SH-SY5Y (cell line): Measurements from ENCODE around the gene KIAA1549.

Source experiments
- GATA2 ChIP-seq: IDR thresholded peaks from 2 replicates; pipeline ENCODE4 v1.6.1; 2011; ENCODE audit warnings: mild to moderate bottlenecking, low read depth, low read length
- GATA3 ChIP-seq: IDR thresholded peaks from 2 replicates; pipeline ENCODE4 v1.6.1; 2011; ENCODE audit warnings: low read depth, mild to moderate bottlenecking, low read length, moderate library complexity

The KIAA1549 gene

GRCh38 chr7:138890499-138891445 is 90.4 kb downstream of the KIAA1549 start:
- TF ChIP-seq GATA3 (no peak), GATA2 (peak; percentile 59; the same call in 1 of the 2 replicates)

DNA sequence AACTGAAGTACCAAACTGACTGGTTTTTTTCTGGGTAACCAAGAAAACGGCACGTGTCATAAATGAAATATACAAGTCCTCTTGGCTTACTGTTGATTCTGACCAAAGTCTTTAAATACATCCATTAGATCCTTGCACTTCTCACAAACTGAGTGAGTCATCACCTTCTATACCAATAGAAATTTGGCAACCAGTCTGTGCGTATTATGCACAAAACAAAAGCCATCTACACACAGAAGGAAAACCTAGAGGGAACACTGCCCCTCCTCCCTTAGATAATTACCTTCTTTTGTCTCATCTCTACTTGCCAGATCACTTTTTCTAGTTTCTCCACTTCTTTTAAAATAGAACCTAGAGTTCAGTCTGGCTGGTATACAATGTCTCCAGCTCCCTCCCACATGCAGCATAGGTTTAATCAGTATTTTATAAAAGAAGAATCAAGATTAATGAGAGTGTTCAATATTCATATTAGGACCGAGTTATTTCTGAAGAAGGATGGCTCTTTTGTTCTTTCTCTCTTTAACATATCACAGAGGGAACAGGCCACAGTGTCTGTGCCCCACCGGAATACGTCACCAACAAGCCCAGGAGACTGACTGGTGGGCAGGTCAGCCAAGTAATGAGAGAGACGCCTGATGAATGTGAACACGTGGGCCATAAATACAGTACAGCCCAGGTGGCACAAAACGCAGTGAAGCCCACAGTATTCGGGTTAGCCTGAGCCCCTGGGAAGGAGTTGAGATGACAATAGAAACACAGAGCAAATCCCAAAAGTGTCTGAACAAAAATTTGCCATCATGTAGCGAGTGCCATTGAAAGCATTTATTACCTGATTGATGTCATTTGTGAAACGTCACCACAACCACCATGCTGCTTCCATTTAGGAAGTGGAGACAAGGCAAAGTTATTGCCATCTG is 91.3 kb downstream of the KIAA1549 start:
- TF ChIP-seq GATA3 (no peak), GATA2 (no peak)

DNA sequence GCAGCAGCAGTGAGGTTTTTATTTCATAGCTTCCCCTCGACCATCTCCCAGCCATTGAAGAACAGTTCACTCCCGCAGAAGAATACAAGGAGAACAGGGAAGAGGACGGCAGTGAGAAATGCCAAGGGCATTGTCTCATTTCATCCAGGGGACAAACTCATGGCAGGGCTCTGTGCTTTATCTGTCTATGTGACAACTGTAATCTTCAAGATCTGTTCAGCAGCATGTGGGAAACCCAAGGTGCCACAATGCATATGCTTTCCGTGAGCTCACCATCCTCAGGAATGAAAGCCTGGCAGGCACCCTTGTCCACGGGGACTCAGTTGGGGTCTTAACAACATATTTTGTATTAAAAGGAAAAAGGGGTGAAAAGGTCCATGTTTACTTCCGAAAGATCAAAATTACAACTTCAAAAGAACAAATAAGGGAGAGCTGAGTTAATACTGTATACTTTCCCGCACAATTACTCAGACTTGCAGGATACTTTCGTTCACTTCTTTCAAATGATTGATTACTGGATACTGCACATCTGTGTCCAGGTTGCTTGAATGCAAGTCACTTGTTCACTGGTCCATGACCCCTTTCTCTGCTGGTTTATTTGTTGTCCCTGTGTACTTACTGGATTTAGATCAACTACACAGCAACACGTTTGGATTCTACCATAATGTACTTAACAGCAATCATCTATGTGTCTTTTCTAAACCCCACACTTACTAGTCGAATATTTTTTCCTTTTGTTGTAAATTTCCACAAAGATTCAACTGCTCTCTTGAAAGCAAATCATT is 93.1 kb downstream of the KIAA1549 start:
- peak; percentile 96 for TF ChIP-seq GATA2
- TF ChIP-seq GATA3 = peak; percentile 81

DNA sequence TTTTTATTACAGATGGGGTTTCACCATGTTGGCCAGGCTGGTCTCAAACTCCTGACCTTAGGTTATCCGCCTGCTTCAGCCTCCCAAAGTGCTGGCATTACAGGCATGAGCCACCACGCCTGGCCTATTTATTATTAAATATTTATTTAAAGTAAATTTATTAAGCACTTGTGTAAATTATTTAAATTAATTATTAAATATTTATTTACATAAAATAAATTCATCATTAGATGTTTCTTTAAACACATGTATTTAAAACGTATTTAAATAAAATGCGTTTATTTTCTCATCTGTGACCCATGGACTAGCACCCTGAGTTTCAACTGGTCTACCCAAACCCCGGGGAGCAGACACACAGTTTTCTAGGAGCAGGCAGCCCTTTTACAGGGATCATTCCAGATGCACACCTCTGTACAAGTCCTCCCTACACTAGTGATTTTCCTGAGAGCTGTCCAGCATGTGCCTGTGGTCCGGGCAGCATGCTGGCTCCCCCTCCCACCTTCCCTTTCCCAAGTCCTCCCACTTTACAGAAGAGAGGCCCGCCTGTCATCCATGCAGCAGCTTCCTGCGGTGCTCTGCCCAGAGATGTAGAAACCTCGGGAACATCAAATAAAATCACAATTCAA is 94.0 kb downstream of the KIAA1549 start:
- TF ChIP-seq GATA2 (no peak), GATA3 (no peak)

- no peak for TF ChIP-seq GATA2
- no peak for TF ChIP-seq GATA3
Observed at GRCh38 chr7:138886501-138886917, 94.7 kb downstream of the KIAA1549 start.

DNA sequence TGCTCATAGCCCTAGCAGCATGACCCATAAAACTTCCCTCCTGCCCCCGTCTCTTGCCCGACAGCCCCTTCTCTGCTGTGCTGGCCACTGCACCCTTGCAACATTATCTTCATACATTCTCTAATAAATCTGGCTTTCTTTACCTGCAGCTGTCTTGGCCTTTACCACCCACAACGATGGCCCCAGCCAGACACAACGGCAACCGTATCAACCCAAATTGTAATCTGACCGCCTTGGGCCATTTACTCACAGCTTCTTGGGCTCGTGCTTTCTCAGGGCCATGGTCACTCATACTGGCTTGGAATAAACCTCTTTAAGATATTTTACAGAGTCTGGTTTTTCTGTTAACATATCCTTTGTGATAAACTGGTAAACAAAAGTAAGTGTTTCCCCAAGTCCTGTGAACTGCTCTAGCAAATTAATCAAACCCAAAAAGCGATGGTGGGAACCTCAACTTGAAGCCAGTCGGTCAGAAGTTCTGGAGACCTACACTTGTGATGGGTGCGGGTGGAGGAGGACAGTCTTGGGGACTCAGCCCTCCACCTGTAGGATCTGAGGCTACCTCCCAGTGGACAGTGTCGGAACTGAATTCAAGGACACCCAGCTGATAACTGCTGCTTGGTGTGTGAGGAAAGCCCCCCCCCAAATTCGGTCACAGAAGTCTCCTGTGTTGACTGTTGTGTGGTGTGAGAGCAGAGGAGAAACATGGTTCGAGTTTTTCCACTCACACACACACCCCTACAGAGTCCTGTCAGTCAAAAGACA is 95.6 kb downstream of the KIAA1549 start:
- TF ChIP-seq GATA3 (no peak), GATA2 (no peak)

- TF ChIP-seq GATA2 (no peak), GATA3 (no peak)
Observed at GRCh38 chr7:138882249-138882648, 98.9 kb downstream of the KIAA1549 start.

GRCh38 chr7:138881579-138882188 is 99.5 kb downstream of the KIAA1549 start:
- no peak for TF ChIP-seq GATA3
- TF ChIP-seq GATA2 = no peak

DNA sequence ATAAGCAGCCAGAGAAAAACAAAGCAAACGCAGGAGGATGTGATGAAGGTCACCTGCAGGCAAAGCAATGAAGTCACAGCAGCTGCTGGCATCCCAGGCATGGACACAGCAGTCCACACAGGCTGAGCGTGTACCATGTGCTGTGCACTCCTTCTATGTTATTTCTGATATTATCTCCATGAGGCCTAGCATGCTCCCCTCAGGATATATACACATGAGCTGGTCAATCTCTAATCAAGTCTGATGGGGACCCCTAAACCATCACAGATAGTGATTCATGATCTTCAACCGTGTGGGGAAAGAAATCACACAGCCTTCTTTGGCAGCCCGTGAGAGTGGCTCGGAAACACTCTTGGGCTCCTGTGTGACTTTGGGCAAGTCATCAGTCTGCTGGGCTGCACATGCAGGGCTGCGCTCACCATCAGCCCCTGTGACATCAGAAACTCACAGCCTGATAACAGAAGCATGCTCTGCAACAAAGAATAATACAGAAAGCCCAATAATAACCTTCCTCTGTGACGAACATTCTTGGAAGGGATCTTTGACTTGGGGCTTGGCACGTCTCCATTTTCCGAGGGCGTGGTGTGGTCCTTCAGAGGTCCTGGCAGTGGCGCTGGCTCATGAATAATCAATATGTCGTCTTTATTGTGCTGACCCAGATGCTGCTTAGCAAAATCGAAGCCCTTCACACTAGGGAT is 100.2 kb downstream of the KIAA1549 start:
- TF ChIP-seq GATA2 = peak; percentile 85
- TF ChIP-seq GATA3 = peak; percentile 64; the same call in 1 of the 2 replicates

DNA sequence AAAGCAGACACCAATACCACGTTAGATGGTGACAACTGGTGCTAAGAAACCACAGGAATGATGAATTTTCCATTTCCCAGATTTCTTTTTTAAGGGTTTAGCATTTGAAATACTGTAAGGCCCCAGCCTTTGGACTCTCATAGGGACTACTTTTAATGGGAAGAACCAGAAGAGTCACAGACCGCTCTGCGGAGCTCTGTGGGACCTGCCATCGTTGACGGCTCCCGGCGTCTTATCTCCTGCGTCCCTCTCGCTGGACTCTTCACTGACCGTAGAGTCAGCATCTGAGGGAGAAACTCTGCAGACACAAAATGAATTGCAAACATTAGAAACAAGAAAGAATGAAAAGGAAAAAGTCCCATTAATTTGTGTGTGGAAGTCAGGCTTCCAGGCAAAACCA is 101.8 kb downstream of the KIAA1549 start:
- TF ChIP-seq GATA2 (no peak), GATA3 (no peak)

DNA sequence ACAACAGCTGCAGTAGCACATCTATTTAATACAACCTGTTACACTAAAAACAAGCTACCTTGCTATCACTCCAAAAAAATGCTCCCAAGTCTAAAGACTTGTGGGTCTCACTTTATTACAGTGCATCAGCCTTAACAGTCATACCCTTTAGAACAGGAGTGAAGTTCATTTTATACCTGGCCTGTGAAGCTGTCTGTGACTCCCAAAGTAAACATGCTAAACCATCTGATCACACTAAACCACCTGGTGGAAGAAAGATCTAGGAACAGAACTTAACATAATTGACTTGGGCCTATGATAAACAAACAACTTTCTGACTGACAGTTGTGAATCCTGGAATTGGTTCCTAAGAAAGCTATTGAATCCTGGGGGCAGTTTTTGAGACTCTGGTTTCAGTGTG is 102.3 kb downstream of the KIAA1549 start:
- TF ChIP-seq GATA3 (no peak), GATA2 (no peak)

DNA sequence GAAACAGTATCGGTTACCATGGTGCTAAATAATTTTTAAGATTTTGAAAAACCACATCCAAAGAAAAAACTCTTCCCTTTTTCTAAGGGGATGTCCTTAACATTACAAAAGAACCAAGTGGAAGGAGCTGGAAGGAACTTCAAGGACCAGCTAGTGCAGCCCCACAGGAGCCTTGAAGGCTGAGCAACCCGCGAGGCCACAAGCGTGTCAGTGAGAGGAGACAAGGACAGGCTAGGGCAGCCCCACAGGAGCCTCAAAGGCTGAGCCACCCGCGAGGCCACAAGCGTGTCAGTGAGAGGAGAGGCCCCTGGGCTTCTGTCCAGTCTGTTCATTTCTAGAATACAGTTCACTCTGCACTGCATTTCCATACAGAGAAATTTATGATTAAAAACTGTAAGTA is 103.1 kb downstream of the KIAA1549 start:
- no peak for TF ChIP-seq GATA2
- TF ChIP-seq GATA3 = no peak
